Measurements from ENCODE around the gene SATB1.
"Not testable (repeated sequence)": the region's sequence is repeated elsewhere in the genome, so short reads cannot be mapped to it uniquely, and the experiment has no call there.

The SATB1 gene

DNA sequence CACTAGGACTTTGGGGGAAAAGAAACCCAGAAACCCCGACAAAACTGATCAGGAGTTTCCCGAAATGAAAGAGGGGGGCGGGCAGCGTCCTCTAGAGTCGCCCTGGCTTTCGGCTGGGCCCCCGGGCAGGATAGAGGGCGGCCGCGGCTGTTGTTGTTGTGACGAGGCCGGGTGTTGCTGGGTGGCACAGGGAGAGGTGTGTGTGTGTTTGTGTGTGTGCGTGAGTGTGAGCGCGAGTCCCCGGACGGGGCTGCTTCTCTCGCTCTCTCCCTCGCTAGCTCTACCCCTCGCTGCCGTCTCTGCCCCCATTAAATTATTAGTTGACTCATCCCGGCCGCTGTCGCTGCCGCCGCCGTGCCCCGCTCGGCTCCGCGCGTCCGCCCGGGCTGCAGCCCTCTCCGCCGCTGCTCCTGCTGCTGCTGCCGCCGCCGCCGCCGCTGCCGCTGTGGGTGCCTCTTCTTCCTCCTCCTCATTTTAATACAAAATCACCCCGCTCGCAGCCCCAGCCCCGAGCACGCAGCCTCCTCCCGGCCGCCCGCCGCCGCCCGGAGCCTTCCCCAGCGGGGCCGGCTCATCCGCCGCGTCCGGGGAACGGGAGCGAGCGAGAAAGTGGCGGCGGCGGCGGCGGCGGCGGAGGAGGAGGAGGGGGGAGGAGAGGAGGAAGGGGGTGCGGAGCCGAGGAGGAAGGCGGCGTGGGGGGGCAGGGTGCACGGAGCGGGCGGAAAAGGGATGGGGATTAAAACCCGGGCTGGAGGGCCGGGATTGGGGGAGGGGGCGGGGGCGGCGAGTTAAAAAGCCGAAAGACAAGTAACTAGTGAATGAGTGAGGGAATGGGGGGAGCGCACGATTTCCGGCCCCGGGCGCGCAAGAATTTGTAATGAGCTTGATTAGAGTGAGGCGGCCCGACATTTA is at the start of gene SATB1:
Gene SATB1, minus strand, starts transcription at position 611 of the 912 bp plus-strand sequence. CDS start 4,372 bp downstream, outside the sequence.
- no peak for DNase-seq (ENCODE audit: low read depth)

DNA sequence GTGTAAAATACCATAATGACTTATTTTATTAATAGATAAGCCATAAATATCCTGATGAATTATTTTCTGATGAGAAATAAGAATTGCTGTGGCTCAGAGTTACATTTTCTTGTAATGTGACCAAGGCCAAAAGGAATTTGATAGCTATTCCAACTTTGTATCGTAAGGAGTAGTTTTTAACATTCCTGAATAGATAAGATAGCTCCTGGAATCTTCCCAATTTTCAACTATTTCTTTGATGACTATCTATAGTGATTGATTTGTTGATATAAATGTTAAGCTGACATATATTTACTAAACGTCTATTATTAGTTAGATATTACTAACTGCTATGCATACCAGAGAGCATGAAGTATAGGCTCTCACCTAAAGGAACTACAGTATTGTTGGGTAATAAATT is 49.1 kb upstream of the SATB1 start:
- DNase-seq (ENCODE audit: low read depth): no peak

DNA sequence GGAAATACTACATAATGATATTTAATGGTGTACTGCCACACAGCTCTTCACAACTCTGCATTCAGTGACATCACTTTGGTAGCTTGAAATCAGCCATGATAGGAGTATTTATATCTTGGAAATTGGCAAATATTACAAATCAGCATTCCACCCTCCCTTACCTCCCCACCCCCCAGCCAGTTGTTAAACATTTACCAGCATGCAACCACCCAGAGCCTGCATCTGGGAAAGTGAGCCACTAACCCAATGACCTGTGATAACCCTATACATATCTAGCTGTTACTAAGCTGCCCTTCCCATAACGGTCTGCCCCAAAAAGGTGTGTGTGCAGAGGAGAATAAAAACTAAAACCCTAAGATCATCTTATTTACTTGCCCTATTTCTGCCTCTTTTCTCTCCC is 44.6 kb upstream of the SATB1 start:
- DNase-seq (ENCODE audit: low read depth): no peak

DNA sequence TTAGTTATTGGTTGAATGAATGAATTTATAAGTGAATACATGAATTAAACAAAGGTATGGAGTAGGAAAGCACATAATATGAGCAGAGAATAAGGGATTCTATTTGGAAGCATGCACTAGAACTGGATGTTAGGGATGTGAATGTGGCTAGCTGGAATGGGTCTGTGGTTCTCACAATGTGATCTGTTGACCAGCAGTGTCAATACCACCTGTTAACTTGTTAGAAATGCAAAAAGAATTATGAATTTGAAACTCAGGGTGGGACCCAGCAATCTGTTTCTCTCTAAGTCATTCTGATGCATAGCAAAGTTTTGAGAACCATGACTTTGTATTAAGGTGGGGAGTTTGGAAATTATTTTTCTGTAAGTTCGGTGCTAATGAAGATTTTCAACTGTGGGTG is 41.0 kb upstream of the SATB1 start:
- no peak for DNase-seq (ENCODE audit: low read depth)

DNA sequence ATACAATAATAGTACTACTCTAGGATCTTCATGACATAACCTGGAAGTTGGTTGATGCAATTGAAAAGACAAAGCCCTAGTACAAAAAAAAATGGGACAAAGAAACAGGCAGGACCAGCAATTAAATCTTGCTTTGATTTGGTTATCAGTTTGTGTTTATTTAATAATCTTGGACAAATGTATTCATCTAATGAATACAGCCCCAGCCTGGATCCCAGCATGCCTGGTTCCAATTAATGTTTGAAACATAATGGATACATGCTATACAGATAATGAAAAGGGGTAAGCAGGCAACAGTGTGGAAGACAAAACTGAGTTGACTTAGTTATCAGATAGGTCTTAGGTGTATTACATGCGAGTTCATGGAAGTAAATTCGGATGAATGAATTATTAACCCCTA is 29.6 kb upstream of the SATB1 start:
- no peak for DNase-seq (ENCODE audit: low read depth)

DNA sequence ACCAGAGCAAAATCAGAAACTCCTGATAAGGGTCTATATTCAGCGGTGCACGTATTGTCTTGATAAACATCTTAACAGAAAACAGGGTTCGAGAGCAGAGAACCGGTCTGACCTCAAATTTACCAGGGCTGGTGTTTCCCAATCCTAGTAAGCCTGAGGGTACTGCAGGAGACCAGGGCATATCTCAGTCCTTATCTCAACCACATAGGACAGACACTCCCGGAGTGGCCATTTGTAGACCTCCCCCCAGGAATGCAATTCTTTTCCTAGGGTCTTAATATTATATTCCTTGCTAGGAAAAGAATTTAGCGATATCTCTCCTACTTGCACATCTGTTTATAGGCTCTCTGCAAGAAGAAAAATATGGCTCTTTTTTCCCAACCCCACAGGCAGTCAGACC is 24.5 kb upstream of the SATB1 start:
- DNase-seq (ENCODE audit: low read depth): not testable (repeated sequence)

DNA sequence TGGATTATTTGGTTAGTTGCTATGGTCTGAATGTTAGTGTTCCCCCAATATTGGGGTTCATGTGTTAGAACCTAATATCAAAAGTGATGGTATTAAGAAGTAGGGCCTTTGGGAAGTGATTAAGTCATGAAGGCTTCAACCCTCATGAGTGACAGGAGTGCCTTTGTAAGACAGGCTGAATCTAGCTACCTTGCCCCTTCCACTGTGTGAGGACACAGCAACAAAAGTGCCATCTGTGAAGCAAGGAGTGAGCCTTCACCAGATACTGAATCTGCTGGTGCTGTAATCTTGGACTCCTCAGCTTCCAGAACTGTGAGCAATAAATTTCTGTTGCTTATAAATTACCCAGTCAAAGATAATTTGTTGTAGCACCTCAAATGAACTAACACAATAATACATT is 22.6 kb upstream of the SATB1 start:
- DNase-seq (ENCODE audit: low read depth): no peak

DNA sequence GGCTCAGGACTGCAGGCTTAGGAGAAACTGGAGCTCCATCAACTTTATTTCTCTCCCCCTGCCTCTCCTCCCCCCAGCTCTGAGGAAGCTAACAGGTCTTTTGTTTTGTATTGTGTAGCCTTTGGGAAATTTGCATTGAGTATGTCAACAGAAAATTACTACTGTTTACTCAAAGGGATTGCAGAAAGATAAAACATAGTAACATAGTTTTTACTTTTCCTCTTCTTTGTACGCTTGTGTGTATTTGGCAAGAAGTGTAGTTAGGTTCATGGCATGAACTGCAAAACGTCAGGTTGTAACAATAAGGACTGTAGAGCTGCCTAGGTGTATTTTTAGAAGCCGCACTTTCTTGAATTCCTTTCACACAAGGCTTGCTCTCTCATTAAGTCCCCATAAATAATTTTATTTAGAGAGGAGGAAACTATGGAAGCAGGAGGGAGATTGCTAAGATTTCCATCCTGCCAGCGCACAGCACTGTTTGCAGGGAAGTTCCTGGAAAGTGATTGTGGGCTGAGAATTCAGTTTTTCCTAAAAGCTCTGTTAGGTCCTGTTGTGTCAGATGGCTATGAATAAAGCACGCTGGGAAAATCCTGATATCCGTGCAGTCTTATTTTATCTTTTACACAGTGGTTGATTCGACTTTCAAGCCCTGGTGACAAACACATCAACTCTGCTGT is 21.1 kb upstream of the SATB1 start:
- no peak for DNase-seq (ENCODE audit: low read depth)

DNA sequence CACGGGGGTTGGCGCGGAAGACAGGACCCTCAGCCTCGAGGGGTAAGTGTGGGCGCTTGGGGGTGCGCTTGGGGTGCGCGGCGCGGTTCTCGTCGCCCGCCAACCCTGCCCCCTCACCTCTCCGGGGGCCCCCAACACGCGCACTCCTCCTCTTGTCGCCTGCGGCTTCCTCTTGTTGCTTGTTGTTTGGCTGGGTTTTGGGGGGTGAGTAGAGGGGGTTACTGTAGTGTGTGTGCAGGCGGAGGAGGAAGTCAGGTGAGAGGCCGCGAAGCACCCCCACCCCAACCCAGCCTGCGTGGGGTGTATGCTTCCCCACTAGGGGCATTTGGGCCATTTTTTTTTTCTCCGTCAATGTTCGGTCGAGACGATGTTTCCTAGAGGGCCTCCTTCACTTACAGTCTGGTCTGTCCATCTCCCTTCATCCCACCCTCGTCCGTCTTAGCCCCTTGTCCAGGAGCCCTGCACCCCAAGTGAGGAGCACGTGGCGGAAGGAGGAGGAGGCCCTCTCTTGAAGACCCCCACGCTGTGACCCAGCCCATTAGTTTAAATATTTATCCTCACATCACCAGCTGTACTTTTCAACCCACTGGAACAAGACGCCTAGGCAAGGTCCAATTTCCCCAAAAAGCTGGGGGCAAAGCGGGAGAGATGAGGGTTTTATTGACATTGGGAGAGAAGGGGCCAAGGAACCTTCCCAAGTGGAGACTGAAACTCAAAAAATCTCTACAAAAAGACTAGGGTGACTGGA is 20.4 kb upstream of the SATB1 start:
- DNase-seq (ENCODE audit: low read depth): no peak

DNA sequence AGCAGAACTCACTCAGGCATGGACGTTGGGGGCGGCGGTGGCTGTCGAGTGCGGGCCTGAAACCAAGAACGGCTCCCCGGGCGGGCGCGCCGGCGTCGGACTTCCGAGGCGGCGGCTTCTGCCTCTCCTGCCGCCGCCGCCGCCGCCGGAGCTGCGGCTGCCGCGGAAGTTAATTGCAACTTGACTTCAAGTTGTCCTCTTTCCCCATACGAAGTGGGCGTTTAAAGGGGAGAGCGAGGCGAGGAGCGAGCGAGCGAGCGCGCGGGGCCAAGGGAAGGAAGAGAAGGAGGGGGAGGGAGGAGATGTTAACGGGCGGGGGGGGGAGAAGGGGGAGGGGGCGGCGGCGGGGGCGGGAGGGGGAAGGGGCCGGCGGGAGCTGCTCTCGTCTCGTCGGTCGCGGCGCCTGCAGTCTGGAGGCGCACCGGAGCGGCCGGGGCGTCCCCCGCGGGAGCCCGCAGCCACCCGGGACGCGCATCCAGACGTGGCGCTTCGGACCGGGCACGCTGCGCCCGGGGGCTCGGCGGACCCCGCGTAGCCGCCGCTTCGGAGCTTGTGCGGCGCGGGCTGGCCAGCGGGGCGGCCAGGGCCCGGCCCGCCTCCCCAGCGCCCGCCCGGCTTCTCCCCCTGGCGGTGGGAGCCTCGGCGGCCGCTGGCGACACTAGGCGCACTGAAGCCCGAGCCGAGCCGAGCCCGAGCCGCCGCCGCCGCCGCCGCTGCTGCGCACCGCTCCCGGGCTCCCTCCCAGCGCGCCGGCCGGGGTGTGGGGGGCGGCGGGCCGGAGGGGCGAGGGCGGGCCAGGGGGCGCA is 19.7 kb upstream of the SATB1 start:
- DNase-seq (ENCODE audit: low read depth): no peak

DNA sequence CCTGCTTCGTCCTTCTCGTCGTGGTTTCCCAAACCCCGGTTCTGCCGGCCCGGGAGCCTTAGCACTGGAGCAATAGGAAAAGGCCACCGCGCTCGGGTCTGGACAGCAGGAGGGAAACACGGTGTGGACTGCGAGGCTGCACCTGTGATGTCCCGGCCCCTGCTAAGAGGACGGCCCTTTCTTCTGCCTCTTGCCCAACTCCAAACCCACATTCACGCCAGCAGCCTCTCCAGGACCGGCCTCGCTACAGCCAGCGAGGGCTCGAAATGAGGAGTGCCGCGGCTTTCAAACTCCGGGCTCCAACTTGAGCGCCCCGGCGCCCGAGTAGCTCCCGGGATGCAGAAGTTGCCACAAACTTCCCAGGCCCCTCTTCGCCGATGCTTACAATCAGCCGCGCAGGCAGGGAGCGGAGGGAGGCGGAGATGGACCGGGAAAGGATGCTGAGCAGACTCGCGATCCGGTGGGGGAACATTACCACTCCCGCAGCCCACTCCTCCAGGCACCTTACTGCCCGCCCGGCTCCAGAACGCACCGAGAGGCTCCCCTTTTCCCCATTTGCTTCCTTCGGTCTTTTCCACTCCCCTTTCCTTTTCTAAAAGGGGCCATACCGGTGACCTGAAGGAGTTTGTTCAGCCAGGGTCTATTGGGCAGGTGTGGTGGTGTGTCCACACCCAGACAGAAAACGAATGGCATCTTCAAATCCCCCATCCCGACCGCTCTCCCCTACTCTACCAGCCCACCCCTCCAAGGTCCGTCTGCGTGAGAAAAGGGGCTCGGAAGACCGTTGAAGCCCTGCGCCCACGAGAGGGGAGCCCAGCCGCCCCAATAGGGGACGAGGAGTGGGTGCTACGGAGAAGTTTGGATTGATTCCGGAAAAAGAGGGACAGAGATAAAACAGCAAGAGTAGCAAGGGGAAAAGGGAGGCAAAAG is 18.8 kb upstream of the SATB1 start:
- no peak for DNase-seq (ENCODE audit: low read depth)

DNA sequence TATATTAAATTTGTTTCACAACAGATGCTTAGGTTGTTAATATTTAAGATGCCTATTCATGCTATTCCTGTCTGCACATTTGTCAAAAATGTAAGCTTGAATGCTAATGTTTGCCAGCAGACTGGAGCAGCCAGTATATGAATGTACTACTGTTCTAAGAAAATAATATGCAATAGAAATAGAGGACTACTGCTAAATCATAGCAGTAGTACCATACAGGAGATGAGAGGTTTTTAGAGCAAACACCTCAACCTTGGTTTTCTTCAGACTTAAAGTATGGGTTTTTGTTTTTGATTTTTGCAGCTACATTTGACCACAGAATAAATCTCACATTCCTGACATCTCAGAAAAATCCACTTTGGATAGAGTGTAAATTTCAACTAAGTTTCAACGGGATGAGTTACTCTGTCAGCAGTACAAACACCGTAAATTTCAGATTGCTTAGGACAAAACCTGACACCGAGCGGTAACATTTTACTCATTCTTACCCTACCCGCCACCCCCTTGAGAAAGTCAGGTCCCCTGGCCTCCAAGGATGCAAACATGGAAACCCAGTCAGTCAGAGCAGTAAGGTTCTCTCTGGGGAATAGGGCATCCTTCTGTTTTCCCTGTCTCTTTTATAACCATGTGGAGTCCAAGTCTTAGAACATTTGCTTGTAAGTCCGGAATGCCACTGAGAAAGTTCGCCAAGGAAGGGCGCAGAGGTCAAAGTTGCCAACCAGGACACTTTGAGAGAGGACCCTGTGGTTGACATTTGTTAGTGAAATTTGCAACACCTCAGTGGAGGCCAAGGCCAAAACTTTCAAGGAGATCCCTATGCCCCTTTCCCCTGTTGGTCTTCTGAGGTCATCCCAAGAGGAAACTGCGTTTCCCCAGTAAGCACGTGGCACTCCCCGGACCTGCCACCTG is 17.9 kb upstream of the SATB1 start:
- DNase-seq (ENCODE audit: low read depth): no peak

DNA sequence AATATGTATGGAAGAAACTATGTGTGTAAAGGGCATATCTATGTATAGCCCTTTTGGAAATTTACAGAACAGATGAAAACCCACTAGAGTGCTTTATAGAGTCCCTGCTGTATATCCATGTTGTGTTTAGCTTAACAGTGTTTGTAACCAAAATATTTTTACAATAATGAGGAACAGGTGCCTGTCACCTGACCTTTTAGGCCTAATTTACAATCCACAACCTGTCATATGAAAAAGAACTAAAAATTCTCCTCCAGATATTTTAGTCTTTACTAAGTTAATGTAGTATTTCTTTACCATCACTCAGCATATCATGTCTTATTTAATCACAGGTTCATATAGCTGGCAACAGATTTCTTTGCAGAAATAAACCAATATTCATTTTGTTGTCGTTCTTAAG is 16.4 kb upstream of the SATB1 start:
- no peak for DNase-seq (ENCODE audit: low read depth)

DNA sequence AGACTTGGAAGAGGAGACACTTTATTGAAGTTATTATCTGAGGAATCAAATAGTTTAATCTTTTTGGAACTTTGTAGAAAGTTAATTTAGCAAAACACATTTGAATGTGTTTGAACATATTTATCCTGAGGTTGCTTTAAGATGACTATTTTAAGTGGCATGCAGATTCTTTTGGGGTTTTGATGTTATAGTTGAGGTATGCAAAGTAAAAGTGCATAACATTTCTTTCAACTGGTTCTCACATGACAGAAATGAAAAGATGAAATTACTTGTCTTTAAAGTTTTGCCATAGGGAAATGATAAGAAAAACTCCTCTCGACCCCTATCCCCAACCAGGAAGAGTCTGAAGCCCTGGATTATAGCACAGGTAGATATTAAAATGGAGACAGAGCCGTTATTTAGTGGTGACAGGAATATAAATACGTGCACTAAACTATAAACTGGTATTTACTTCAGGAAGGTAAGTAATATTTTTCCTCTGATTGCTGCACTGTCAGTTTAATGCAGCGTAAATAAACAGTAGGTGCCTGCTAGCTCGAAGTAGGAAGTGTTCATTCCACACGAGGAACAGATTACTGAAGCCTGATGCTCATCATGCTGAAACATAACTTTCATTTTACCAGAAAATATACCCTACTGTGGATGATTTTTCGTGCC is 15.1 kb upstream of the SATB1 start:
- no peak for DNase-seq (ENCODE audit: low read depth)

DNA sequence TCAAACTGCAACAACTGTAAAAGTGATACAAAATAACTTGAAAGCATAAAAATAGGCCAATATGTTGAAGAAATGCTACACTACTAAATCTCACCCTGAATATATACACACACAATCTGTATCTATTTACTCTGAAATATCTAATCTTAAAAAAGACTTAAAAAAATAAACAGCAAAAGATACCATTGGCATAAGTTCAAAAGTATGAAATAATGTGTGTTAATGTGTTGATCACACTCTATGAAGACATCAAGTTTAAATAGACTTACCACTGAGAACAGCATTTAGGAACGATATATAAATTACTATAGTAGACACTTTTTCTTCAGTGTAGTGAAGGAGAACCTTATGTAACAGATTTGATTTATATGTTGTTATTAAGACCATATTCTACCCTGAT is 14.1 kb upstream of the SATB1 start:
- no peak for DNase-seq (ENCODE audit: low read depth)

DNA sequence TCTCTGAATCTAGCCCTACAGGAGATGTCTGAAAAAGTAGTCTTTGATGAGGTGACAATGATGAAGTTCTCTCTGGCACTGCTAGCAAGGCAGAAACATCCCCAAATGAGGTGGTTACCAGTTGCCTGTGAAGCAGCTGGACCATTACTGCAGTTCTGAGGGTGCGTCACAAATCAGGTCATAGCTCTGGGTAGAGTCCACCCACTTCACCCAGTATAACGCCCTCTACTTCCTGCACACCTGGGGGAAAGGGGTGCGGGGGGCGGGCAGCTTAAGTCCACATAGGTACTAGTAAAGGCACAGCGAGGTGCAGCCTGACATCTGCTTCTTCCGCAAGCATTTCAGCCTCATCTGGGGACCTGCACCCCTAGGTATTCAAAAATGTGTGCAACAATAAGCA is 13.4 kb upstream of the SATB1 start:
- DNase-seq (ENCODE audit: low read depth): no peak

DNA sequence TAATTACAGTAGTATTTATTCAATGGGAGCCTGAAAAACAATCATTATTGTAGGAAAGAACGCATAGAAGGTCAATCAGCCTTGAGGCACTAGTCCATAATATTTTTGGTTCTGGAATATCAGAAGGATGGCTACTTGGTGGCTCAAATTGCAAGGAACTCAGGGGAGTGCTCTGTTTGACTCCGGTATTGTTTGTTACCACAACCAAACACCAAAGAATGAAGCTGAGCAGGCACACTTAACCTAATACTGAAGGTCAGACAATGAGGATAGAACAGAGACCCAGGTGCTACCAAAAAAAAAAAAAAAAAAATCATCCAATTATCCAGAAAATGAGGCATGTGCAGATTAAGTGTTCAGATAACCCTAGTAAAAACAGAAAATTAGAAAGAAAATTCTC is 11.1 kb upstream of the SATB1 start:
- no peak for DNase-seq (ENCODE audit: low read depth)

DNA sequence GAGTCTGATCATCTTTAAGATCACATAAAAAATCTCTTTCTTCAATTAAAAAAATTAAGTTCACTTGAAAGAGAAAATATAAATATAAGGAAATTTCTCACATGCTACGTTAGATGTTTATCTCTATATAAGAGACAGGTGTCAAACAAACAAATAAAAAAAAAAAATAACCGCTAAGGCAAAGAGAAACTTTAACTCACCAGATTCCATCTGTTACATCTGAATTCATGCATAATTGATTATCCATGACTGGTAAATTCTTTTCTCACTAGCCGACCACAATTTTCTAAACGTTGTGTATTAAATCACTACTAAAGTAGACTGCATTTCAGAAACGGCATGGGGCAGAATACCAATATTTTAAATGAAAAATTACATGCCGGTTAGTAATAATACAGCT is 9.6 kb upstream of the SATB1 start:
- no peak for DNase-seq (ENCODE audit: low read depth)

DNA sequence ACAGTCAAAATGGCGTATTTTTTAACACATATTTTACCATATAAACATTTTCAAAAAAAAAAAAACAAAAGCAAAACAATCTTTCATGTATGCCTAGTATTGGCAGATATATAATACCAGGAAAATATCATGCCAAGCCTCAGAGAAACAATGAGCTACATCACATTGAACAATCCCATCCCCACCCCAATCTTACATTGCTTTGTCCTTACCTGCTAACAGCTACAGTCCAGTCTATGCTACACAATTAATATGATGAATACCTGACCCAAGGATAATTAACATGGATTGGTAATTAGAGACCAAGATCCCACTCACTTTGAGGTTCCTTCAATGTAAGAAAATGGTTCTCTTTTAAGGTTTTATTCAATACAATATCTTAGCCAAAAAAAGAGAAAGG is 7.6 kb upstream of the SATB1 start:
- DNase-seq (ENCODE audit: low read depth): no peak

All from non-pigmented ciliary epithelial cell (primary cell).